ENCODE measurements around the gene EIF4ENIF1. TPM values are rescaled to one million over a fixed set of nuclear protein-coding genes. Genes with fewer than 3 reads are reported as not detected.

EIF4ENIF1 gene
- polyA plus RNA-seq, 1 of the 3 experiments (the other 2 are of a cell fraction), result 18.4 TPM

GRCh38 chr22:31398231-31398630, 91.4 kb downstream of the EIF4ENIF1 start:
- no peaks in the 10 kb centered on the region for H3K9me3 ChIP-seq
- ChIA-PET POLR2A (interaction anchor here (2.4 kb wide), 1 partner anchor 51 kb away, joined by 32 read pairs; the partner anchor contains the start of gene PATZ1), CTCF (interaction anchor here (1.2 to 3.5 kb wide), 2 partner anchors 51 to 60 kb away, joined by 3 to 16 read pairs; partner anchors contain the start of gene PATZ1)
- H2AFZ ChIP-seq (ENCODE audit: low read depth), result peak overlapping the region; percentile 96; the same call in 1 of the 2 replicates
- no peak for TF ChIP-seq POLR2AphosphoS5 (IDR thresholded peaks at IDR 0.05; ENCODE audit: low read depth, low read length)
- TF ChIP-seq SMC3 (IDR thresholded peaks at IDR 0.05; ENCODE audit: low read depth, low read length), result no peak
- TF ChIP-seq TCF12 (IDR thresholded peaks at IDR 0.05), result no peak
- TF ChIP-seq NRF1 (IDR thresholded peaks at IDR 0.05; ENCODE audit: low read depth, low read length), result no peak
- H3K79me2 ChIP-seq (ENCODE audit: insufficient read depth), result peaks cover 38% of the 10 kb centered on the region
- peaks cover 18% of the 10 kb centered on the region for H3F3A ChIP-seq (replicated peaks; ENCODE audit: insufficient read depth)
- H3K4me3 ChIP-seq (ENCODE audit: low read depth in 2 of 2, low read length in 1 of 2), result no peak overlapping the region
- no peaks in the 10 kb centered on the region for H3K27me3 ChIP-seq (ENCODE audit: insufficient read depth)
- H4K20me1 ChIP-seq (ENCODE audit: insufficient read depth), result no peaks in the 10 kb centered on the region
- H3K4me2 ChIP-seq, result no peak overlapping the region
- H3K9ac ChIP-seq, result no peak overlapping the region
- H3K4me1 ChIP-seq (ENCODE audit: control insufficient read depth in 1 of 2, insufficient read depth in 2 of 2, low read depth in 1 of 2, low read length in 1 of 2), result peaks cover 4 to 5% of the 10 kb centered on the region in 2 experiments; a peak in 2 of 4 replicates
- H3K9me2 ChIP-seq, result no peaks in the 10 kb centered on the region
- H3K36me3 ChIP-seq (replicated peaks in 1 of 2; ENCODE audit: control insufficient read depth in 1 of 2, insufficient read depth in 2 of 2, low read length in 1 of 2), result peaks cover 6 to 18% of the 10 kb centered on the region in 2 experiments
- 96% methylated on average over 5 of the region's 5 CpGs for WGBS (ENCODE audit: low lambda C conversion rate)
- DNase-seq, result no peak
- H3K27ac ChIP-seq (ENCODE audit: low read depth in 2 of 2, low read length in 1 of 2), result no peak overlapping the region; a peak in 2 of 4 replicates

DNA sequence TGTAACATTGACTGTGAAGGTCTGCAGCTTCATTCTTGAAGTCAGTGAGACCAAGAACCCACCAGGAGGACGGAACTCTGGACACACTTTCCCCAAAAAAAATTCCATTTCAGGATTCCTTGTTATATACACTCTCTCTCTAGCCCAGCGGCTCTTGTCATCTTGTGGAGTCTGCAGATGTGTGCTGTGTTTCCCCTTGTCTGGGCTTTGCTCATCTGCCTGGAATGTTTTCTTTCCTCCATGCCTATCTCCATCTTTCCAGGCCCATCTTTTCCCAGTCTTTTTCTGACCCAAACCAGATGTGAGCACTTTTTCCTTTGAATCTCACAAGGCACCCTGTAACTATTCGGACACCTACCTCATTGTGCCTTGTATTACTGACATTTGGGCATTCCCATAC, 95.3 kb downstream of the EIF4ENIF1 start:
- ChIA-PET POLR2A (interaction anchor here (1.4 kb wide), 1 partner anchor 47 kb away, joined by 3 read pairs; no protein-coding TSS in a partner anchor), CTCF (no interaction called here)
- no peaks in the 10 kb centered on the region for H3K36me3 ChIP-seq (replicated peaks in 1 of 2; ENCODE audit: control insufficient read depth in 1 of 2, insufficient read depth in 2 of 2, low read length in 1 of 2)
- H3K9me2 ChIP-seq, result no peaks in the 10 kb centered on the region
- H3K9ac ChIP-seq, result no peak overlapping the region
- no peak for DNase-seq
- TF ChIP-seq MXI1 (IDR thresholded peaks at IDR 0.05; ENCODE audit: low read depth, low read length), result no peak
- no peak for TF ChIP-seq EP300 (IDR thresholded peaks at IDR 0.05; ENCODE audit: borderline replicate concordance in 1 of 2, low read depth in 1 of 2, low read length in 1 of 2)
- no peak for TF ChIP-seq TCF12 (IDR thresholded peaks at IDR 0.05)
- TF ChIP-seq POLR2AphosphoS5 (IDR thresholded peaks at IDR 0.05; ENCODE audit: low read depth, low read length), result no peak
- no peak for TF ChIP-seq FOXM1 (IDR thresholded peaks at IDR 0.05; ENCODE audit: low read depth)
- TF ChIP-seq YY1 (IDR thresholded peaks at IDR 0.05; ENCODE audit: low read depth), result no peak
- TF ChIP-seq NRF1 (IDR thresholded peaks at IDR 0.05; ENCODE audit: low read depth, low read length), result no peak
- TF ChIP-seq, protein P1, sequence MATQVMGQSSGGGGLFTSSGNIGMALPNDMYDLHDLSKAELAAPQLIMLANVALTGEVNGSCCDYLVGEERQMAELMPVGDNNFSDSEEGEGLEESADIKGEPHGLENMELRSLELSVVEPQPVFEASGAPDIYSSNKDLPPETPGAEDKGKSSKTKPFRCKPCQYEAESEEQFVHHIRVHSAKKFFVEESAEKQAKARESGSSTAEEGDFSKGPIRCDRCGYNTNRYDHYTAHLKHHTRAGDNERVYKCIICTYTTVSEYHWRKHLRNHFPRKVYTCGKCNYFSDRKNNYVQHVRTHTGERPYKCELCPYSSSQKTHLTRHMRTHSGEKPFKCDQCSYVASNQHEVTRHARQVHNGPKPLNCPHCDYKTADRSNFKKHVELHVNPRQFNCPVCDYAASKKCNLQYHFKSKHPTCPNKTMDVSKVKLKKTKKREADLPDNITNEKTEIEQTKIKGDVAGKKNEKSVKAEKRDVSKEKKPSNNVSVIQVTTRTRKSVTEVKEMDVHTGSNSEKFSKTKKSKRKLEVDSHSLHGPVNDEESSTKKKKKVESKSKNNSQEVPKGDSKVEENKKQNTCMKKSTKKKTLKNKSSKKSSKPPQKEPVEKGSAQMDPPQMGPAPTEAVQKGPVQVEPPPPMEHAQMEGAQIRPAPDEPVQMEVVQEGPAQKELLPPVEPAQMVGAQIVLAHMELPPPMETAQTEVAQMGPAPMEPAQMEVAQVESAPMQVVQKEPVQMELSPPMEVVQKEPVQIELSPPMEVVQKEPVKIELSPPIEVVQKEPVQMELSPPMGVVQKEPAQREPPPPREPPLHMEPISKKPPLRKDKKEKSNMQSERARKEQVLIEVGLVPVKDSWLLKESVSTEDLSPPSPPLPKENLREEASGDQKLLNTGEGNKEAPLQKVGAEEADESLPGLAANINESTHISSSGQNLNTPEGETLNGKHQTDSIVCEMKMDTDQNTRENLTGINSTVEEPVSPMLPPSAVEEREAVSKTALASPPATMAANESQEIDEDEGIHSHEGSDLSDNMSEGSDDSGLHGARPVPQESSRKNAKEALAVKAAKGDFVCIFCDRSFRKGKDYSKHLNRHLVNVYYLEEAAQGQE (IDR thresholded peaks at IDR 0.05; ENCODE audit: low read depth, low read length), result no peak
- TF ChIP-seq RXRA (IDR thresholded peaks at IDR 0.05; ENCODE audit: borderline replicate concordance, low read depth), result no peak
- TF ChIP-seq RCOR1 (IDR thresholded peaks at IDR 0.05; ENCODE audit: low read length), result no peak
- TF ChIP-seq GATA2 (CRISPR knock-in tag; IDR thresholded peaks at IDR 0.05), result no peak
- TF ChIP-seq, protein P2, sequence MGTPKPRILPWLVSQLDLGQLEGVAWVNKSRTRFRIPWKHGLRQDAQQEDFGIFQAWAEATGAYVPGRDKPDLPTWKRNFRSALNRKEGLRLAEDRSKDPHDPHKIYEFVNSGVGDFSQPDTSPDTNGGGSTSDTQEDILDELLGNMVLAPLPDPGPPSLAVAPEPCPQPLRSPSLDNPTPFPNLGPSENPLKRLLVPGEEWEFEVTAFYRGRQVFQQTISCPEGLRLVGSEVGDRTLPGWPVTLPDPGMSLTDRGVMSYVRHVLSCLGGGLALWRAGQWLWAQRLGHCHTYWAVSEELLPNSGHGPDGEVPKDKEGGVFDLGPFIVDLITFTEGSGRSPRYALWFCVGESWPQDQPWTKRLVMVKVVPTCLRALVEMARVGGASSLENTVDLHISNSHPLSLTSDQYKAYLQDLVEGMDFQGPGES (IDR thresholded peaks at IDR 0.05; ENCODE audit: low read depth, low read length), result no peak
- no peak for TF ChIP-seq RAD21 (IDR thresholded peaks at IDR 0.05; ENCODE audit: low read length)
- TF ChIP-seq USF1 (IDR thresholded peaks at IDR 0.05; ENCODE audit: borderline replicate concordance, low read depth), result no peak
- TF ChIP-seq FOSL2 (IDR thresholded peaks at IDR 0.05; ENCODE audit: borderline replicate concordance, low read depth), result no peak
- no peak for TF ChIP-seq NFIC (IDR thresholded peaks at IDR 0.05; ENCODE audit: borderline replicate concordance)
- H3K4me2 ChIP-seq, result no peak overlapping the region
- no peaks in the 10 kb centered on the region for H3K27me3 ChIP-seq (ENCODE audit: insufficient read depth)
- no peak overlapping the region for H3K4me3 ChIP-seq (ENCODE audit: low read depth in 2 of 2, low read length in 1 of 2)
- no peaks in the 10 kb centered on the region for H3K79me2 ChIP-seq (ENCODE audit: insufficient read depth)
- H3K4me1 ChIP-seq (ENCODE audit: control insufficient read depth in 1 of 2, insufficient read depth in 2 of 2, low read depth in 1 of 2, low read length in 1 of 2), result no peaks in the 10 kb centered on the region
- H4K20me1 ChIP-seq (ENCODE audit: insufficient read depth), result no peaks in the 10 kb centered on the region
- no peaks in the 10 kb centered on the region for H3K9me3 ChIP-seq
- H2AFZ ChIP-seq (ENCODE audit: low read depth), result no peak overlapping the region
- peaks cover 12% of the 10 kb centered on the region for H3F3A ChIP-seq (replicated peaks; ENCODE audit: insufficient read depth)
- peak overlapping the region in 1 of 2 experiments; percentile 55; a peak in 1 of 4 replicates for H3K27ac ChIP-seq (ENCODE audit: low read depth in 2 of 2, low read length in 1 of 2)
- WGBS (ENCODE audit: low lambda C conversion rate), result 73% methylated on average over 3 of the region's 3 CpGs

Data from SK-N-SH (cell line).